HepG2 (cell line): ENCODE data around the gene SETD1B. TPM values are rescaled to one million over a fixed set of nuclear protein-coding genes. Genes with fewer than 3 reads are reported as not detected.

ENCODE experiments used
- ATF1 ChIP-seq: IDR thresholded peaks from 2 replicates; pipeline ENCODE4 v1.6.1; 2016; ENCODE audit warnings: mild to moderate bottlenecking, control low read depth
- ATF6 ChIP-seq: sonication (generic); formaldehyde crosslinking; conservative IDR thresholded peaks from 2 replicates; pipeline ENCODE4 v1.4.0; 2020; ENCODE audit warnings: missing genetic modification reagents
- EP300 ChIP-seq, 3 experiments: sonication (generic) in 1 of 3; formaldehyde crosslinking in 1 of 3; IDR thresholded peaks; 2 replicates each; pipeline versions ENCODE4 v1.5.1 to v1.6.1; 2011 to 2020; ENCODE audit warnings: low read depth in 2 of 3, low read length in 2 of 3, borderline replicate concordance in 1 of 3, improper control_type of control experiment in 1 of 3, mild to moderate bottlenecking in 1 of 3, missing genetic modification reagents in 1 of 3, moderate library complexity in 1 of 3
- ETV6 ChIP-seq: sonication (generic); formaldehyde crosslinking; conservative IDR thresholded peaks from 2 replicates; pipeline ENCODE4 v1.4.0; 2020; ENCODE audit warnings: missing genetic modification reagents
- GLI4 ChIP-seq: sonication (generic); formaldehyde crosslinking; IDR thresholded peaks from 2 replicates; pipeline ENCODE4 v1.5.1; 2020; ENCODE audit warnings: missing genetic modification reagents, mild to moderate bottlenecking, moderate library complexity, borderline replicate concordance
- KDM1A ChIP-seq: IDR thresholded peaks from 2 replicates; pipeline ENCODE4 v1.6.1; 2016; ENCODE audit warnings: missing compliant biosample characterization
- PAXIP1 ChIP-seq: sonication (generic); formaldehyde crosslinking; conservative IDR thresholded peaks from 2 replicates; pipeline ENCODE4 v1.4.0; 2020; ENCODE audit warnings: mild to moderate bottlenecking, missing genetic modification reagents, moderate library complexity
- RAD21 ChIP-seq: fragments of 450-650 bp; formaldehyde crosslinking; IDR thresholded peaks from 2 replicates; pipeline ENCODE4 v1.5.0; 2020; ENCODE audit warnings: mild to moderate bottlenecking
- RBM39 ChIP-seq: fragments of 200-400 bp; formaldehyde crosslinking; IDR thresholded peaks from one replicate; pipeline ENCODE4 v1.6.1; 2018; ENCODE audit warnings: antibody characterized with exemption, mild to moderate bottlenecking, low read depth, low read length; ENCODE audit not compliant: poor library complexity, severe bottlenecking
- UBTF ChIP-seq: sonication (generic); formaldehyde crosslinking; IDR thresholded peaks from 2 replicates; pipeline ENCODE4 v1.4.0; 2020; ENCODE audit warnings: mild to moderate bottlenecking, missing genetic modification reagents
- ZNF224 ChIP-seq: sonication (generic); formaldehyde crosslinking; IDR thresholded peaks from 2 replicates; pipeline ENCODE4 v1.5.0; 2020; ENCODE audit warnings: mild to moderate bottlenecking, missing genetic modification reagents
- ZNF292 ChIP-seq: sonication (generic); formaldehyde crosslinking; IDR thresholded peaks from 2 replicates; pipeline ENCODE4 v1.8.1; 2022; ENCODE audit warnings: mild to moderate bottlenecking, low read depth, missing genetic modification reagents, borderline replicate concordance
- ZNF296 ChIP-seq: sonication (generic); formaldehyde crosslinking; conservative IDR thresholded peaks from 2 replicates; pipeline ENCODE4 v1.5.0; 2020; ENCODE audit warnings: mild to moderate bottlenecking, missing genetic modification reagents
- ZNF350 ChIP-seq: sonication (generic); formaldehyde crosslinking; IDR thresholded peaks from 2 replicates; pipeline ENCODE4 v1.4.0; 2020; ENCODE audit warnings: mild to moderate bottlenecking, low read depth, missing genetic modification reagents, borderline replicate concordance
- ZNF430 ChIP-seq: sonication (generic); formaldehyde crosslinking; IDR thresholded peaks from 2 replicates; pipeline ENCODE4 v1.9.0; 2021; ENCODE audit warnings: mild to moderate bottlenecking, missing genetic modification reagents
- ZNF496 ChIP-seq: sonication (generic); formaldehyde crosslinking; IDR thresholded peaks from 2 replicates; pipeline ENCODE4 v1.8.1; 2023; ENCODE audit warnings: mild to moderate bottlenecking, moderate library complexity, missing genetic modification reagents; ENCODE audit not compliant: insufficient replicate concordance
- ZNF530 ChIP-seq: sonication (generic); formaldehyde crosslinking; IDR thresholded peaks from 2 replicates; pipeline ENCODE4 v1.5.0; 2020; ENCODE audit warnings: low read depth, mild to moderate bottlenecking, missing genetic modification reagents
- ZNF557 ChIP-seq: sonication (generic); formaldehyde crosslinking; IDR thresholded peaks from 2 replicates; pipeline ENCODE4 v1.4.0; 2020; ENCODE audit warnings: missing genetic modification reagents
- ZNF749 ChIP-seq: sonication (generic); formaldehyde crosslinking; IDR thresholded peaks from 2 replicates; pipeline ENCODE4 v1.8.0; 2022; ENCODE audit warnings: mild to moderate bottlenecking, missing genetic modification reagents, moderate library complexity, borderline replicate concordance
- ZNF816 ChIP-seq: sonication (generic); formaldehyde crosslinking; IDR thresholded peaks from 2 replicates; pipeline ENCODE4 v1.8.0; 2022; ENCODE audit warnings: missing genetic modification reagents, mild to moderate bottlenecking, borderline replicate concordance
- polyA plus RNA-seq, 8 experiments: library from polyadenylated mRNA; depleted of rRNA in 3 of 8; stranded (reverse) in 7 of 8; unstranded in 1 of 8; fragments of >200 nt; fragmentation: Illumina TruSeq in 4 of 8; extraction: Trizol in 4 of 8; gene quantifications; 2 replicates each; pipeline versions ENCODE4 v1.2.1 to v1.2.3, GENCODE V29; 2011 to 2016; ENCODE audit warnings: low read depth in 4 of 8, missing spikeins in 1 of 8, mixed read lengths in 1 of 8; ENCODE audit not compliant: insufficient read depth in 1 of 8
- total RNA-seq, 5 experiments: library from RNA; depleted of rRNA; stranded (reverse); fragments of >200 nt; fragmentation: Illumina TruSeq; extraction: Trizol; gene quantifications; 2 replicates each; pipeline ENCODE4 v1.2.3, GENCODE V29; 2016; ENCODE audit warnings: low read depth in 1 of 5

SETD1B gene
- total and polyA plus RNA-seq, 2 of the 13 experiments (the other 11 are each of a cell fraction or from before 2014, with no cell fraction given), result 1.1 to 1.4 TPM

- TF ChIP-seq ATF6 (CRISPR knock-in tag), result no peak
- TF ChIP-seq KDM1A (CRISPR knock-in tag), result no peak
- no peak for TF ChIP-seq PAXIP1 (CRISPR knock-in tag)
- peak in 1 of 2 experiments; percentile 12; a peak in 1 of 4 replicates for TF ChIP-seq EP300 (IDR thresholded peaks at IDR 0.05; ENCODE audit: low read depth in 2 of 2, low read length in 2 of 2)
- no peak for TF ChIP-seq EP300 (CRISPR knock-in tag; IDR thresholded peaks at IDR 0.05; ENCODE audit: borderline replicate concordance)
- peak; percentile 72 for TF ChIP-seq RBM39
- TF ChIP-seq ATF1, result no peak
- no peak for TF ChIP-seq ZNF749
- no peak for TF ChIP-seq ZNF530 (CRISPR knock-in tag)
- no peak for TF ChIP-seq ZNF224 (CRISPR knock-in tag)
- no peak for TF ChIP-seq ETV6 (CRISPR knock-in tag)
- TF ChIP-seq ZNF496 (CRISPR knock-in tag), result no peak
- TF ChIP-seq ZNF350 (CRISPR knock-in tag), result peak; percentile 35; the same call in 1 of the 2 replicates
- TF ChIP-seq ZNF557 (CRISPR knock-in tag), result no peak
- TF ChIP-seq ZNF430 (CRISPR knock-in tag), result 0 out of 2 replicates have a peak, but pooled peaks have one; percentile 51
- TF ChIP-seq GLI4, result no peak
- no peak for TF ChIP-seq ZNF296 (CRISPR knock-in tag)
- TF ChIP-seq ZNF292 (CRISPR knock-in tag), result no peak
- peak; percentile 30 for TF ChIP-seq UBTF (CRISPR knock-in tag)
- no peak; the same call in none of the 2 replicates for TF ChIP-seq RAD21 (CRISPR knock-in tag)
- 0 out of 2 replicates have a peak, but pooled peaks have one; percentile 4 for TF ChIP-seq ZNF816 (CRISPR knock-in tag)
Measured at GRCh38 chr12:121800694-121801594, 2.9 kb upstream of the SETD1B start (continued).
